ENCODE results near the gene DLG2. TPM values are rescaled to one million over a fixed set of nuclear protein-coding genes. Genes with fewer than 3 reads are reported as not detected.

DLG2 gene
- total and polyA plus RNA-seq, 2 of the 8 experiments (the other 6 are each of a cell fraction or from before 2014, with no cell fraction given) = 1.7 to 14.3 TPM

GRCh38 chr11:83845797-83846196 lies 1781.3 kb downstream of the DLG2 start (continued):
- no peak for TF ChIP-seq CEBPB (IDR thresholded peaks at IDR 0.05; ENCODE audit: low read depth, low read length)
- TF ChIP-seq SP1 (IDR thresholded peaks at IDR 0.05; ENCODE audit: low read depth, low read length) = no peak
- TF ChIP-seq TAF1 (IDR thresholded peaks at IDR 0.05; ENCODE audit: low read depth, low read length) = no peak
- no peak for TF ChIP-seq SRF (IDR thresholded peaks at IDR 0.05; ENCODE audit: low read depth, low read length)
